ENCODE measurements around the gene PALLD. TPM values are rescaled to one million over a fixed set of nuclear protein-coding genes. Genes with fewer than 3 reads are reported as not detected.
A peak's percentile ranks its signal among the peaks of the same experiment; 100 is the strongest.

PALLD gene
- total RNA-seq, 1 donor from 2014 or later, result 204 TPM

DNA sequence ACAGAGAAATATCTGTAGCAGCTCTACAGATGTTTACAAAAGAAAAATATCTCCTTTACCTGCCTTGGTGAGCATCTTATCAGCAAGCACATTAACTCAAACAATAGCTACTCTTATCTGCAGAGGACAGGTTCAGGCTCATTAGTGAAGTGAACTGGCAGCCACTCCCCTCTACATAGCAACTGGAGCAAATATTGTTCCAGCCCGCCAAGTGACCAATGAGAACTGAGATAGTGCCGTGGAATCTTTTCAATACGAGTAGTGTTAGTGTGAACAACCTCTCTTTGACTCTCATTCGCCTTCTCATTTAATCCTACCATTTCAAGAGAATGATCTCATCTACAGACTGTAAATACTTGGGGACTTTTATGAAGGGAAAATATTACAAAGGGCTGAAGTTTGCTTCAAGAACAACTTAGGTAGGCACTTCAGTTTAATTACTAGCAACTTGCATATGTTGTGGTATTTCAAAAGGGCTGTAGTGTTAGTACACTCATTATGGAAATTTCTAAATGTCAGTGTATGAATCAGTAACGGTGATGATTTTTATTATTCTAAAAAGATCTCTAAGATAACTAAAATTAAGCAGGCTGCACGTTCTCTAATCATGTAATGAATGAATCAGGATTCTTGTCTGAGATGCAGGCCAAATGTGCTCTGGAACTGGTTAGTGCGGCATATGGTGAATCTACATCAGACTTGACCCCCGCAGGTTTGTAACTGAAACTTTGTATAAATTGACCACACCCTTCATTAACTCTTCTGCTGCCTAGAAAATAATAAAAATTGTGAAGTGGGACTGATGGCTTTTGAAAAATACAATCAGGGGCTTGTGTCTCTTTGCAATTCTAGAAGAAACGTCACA, 72.4 kb downstream of the PALLD start:
- intact Hi-C loops (cut with DNase I), result no loop called here
- Histone ChIP-seq H3K27ac (no peak overlapping the region), H3K4me1 (peaks cover 0 to 3% of the 10 kb centered on the region in 2 donors), H3K27me3 (no peaks in the 10 kb centered on the region), H3K9me3 (no peaks in the 10 kb centered on the region), H3K4me3 (peak overlapping the region; percentile 9 to 16), H3K36me3 (no peaks in the 10 kb centered on the region)
- TF ChIP-seq, protein P1, sequence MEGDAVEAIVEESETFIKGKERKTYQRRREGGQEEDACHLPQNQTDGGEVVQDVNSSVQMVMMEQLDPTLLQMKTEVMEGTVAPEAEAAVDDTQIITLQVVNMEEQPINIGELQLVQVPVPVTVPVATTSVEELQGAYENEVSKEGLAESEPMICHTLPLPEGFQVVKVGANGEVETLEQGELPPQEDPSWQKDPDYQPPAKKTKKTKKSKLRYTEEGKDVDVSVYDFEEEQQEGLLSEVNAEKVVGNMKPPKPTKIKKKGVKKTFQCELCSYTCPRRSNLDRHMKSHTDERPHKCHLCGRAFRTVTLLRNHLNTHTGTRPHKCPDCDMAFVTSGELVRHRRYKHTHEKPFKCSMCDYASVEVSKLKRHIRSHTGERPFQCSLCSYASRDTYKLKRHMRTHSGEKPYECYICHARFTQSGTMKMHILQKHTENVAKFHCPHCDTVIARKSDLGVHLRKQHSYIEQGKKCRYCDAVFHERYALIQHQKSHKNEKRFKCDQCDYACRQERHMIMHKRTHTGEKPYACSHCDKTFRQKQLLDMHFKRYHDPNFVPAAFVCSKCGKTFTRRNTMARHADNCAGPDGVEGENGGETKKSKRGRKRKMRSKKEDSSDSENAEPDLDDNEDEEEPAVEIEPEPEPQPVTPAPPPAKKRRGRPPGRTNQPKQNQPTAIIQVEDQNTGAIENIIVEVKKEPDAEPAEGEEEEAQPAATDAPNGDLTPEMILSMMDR (IDR thresholded peaks at IDR 0.05), result no peak
- DNase-seq (ENCODE audit: low spot score in 2 of 2), result no peak

DNA sequence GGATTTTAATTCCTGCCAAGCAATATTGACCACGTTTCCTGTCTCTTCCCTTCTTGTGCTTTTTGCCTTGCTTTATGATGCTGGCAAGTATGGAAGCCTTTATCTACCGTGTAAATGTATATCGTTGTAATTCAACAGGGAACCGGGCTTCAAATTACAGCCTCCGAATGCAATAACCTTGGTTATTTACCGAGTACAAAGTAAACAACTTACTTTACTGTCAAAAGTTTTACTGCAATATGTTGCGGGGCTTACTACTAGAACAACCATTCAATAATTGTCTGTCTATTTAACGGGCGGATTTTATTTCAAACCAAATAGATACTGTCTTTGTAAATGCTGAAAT, 73.1 kb downstream of the PALLD start:
- DNase-seq (ENCODE audit: low spot score in 2 of 2), result no peak
- Histone ChIP-seq H3K4me3 (peak overlapping the region; percentile 9 to 16), H3K9me3 (no peaks in the 10 kb centered on the region)

DNA sequence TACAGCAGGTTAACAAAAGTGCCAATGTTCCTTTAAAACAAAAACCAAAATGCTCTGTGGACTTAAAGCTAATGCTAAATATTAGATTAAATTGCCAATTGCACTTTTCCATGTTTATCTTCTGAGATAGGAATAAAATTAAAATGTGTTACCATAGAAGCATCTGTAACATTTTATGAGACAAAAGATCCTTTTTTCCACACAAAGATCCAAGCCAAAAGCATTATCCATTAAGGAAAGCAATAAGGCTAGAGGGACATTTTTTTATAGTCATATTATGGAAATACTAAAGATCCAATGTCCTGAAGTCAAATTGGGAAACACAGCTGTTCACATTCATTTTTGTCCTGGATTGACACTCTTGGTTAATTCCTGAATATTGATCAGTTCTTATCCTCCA, 73.6 kb downstream of the PALLD start:
- no peaks in the 10 kb centered on the region for H3K9me3 ChIP-seq
- no peak overlapping the region for H3K4me3 ChIP-seq
- TF ChIP-seq, protein P1 (IDR thresholded peaks at IDR 0.05), result no peak
- DNase-seq (ENCODE audit: low spot score in 2 of 2), result no peak
- no peaks in the 10 kb centered on the region for H3K27me3 ChIP-seq
- intact Hi-C loops (cut with DNase I), result no loop called here
- H3K36me3 ChIP-seq, result no peaks in the 10 kb centered on the region
- H3K4me1 ChIP-seq, result peaks cover 0 to 3% of the 10 kb centered on the region in 2 donors
- no peak overlapping the region for H3K27ac ChIP-seq

More for the DNA sequence above, 73.1 kb downstream of the PALLD start:
- H3K4me1 ChIP-seq, result peaks cover 0 to 3% of the 10 kb centered on the region in 2 donors
- H3K36me3 ChIP-seq, result no peaks in the 10 kb centered on the region
- no peaks in the 10 kb centered on the region for H3K27me3 ChIP-seq
- H3K27ac ChIP-seq, result no peak overlapping the region
- TF ChIP-seq, protein P1 (IDR thresholded peaks at IDR 0.05), result no peak
- intact Hi-C loops (cut with DNase I), result no loop called here

DNA sequence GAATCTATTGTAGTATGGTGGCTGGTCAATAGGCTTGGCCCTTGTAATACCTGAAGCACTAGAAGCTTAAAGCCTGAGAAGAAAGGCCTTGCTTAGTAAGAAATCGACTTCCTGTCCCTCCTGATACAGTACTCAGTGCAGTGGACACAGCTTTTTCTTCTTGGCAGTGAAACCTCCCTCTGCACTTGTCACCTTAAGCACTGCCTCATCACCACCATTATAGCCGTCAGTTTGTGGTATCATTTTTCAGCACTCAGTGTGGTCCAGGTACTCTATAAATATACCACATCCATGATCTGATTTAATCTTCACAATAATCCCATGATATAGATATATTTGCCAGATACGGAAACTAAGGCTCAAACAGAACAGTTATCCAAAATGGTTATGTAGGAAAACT, 75.2 kb downstream of the PALLD start:
- intact Hi-C loops (cut with DNase I), result no loop called here

DNA sequence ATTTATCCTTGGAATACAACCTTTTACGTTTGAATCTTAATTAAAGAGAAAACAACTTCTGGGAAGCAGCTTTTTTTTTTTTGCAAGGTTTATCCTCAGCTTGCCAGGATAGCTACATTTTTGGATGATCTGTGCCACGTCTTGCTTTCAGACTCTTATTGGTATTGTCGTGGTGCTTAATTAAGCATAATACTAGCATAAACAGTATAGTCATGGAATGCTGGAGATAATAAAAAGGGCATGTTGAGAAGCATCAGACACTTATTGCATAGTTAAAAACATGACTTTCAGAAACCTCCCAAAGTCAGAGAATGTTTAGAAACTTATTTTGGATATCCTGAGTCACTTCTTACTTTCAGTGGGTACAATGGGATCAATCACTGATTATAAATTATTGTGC, 77.0 kb downstream of the PALLD start:
- Histone ChIP-seq H3K4me1 (peaks cover 0 to 3% of the 10 kb centered on the region in 2 donors), H3K36me3 (no peaks in the 10 kb centered on the region), H3K27ac (no peak overlapping the region), H3K9me3 (no peaks in the 10 kb centered on the region), H3K4me3 (no peak overlapping the region), H3K27me3 (no peaks in the 10 kb centered on the region)
- TF ChIP-seq, protein P1 (IDR thresholded peaks at IDR 0.05), result no peak
- intact Hi-C loops (cut with DNase I), result no loop called here
- no peak for DNase-seq (ENCODE audit: low spot score in 2 of 2)

More for the DNA sequence above, 75.2 kb downstream of the PALLD start:
- Histone ChIP-seq H3K4me1 (peaks cover 0 to 3% of the 10 kb centered on the region in 2 donors), H3K4me3 (no peak overlapping the region), H3K9me3 (no peaks in the 10 kb centered on the region), H3K27ac (no peak overlapping the region), H3K36me3 (no peaks in the 10 kb centered on the region), H3K27me3 (no peaks in the 10 kb centered on the region)
- TF ChIP-seq, protein P1 (IDR thresholded peaks at IDR 0.05), result no peak
- DNase-seq (ENCODE audit: low spot score in 2 of 2), result no peak
